ENCODE data around the gene THADA. TPM values are rescaled to one million over a fixed set of nuclear protein-coding genes. Genes with fewer than 3 reads are reported as not detected.

THADA gene
- total and polyA plus RNA-seq, 2 donors (not counting 1 experiment from before 2014, with no cell fraction given) = 9.2 to 36.2 TPM

DNA sequence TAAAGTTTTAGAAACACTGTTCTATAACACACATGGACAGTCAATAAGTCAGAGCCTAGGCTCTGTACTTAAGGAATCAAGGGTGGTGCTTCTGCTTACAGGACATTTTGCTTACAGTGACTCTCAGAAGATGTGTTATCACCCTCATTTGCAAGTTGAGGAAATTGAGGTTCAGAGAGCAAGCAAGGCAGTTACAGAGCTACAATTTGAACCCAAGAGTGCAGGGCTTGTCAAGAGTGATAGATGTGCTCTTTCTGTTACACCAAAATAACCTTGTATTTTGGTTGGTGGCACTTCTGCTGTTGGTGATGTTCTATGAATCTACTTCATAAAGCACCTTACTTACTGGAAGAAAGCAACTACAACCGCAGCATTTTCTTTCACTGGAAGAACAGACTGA, 170.2 kb downstream of the THADA start:
- no peak overlapping the region for H3K4me3 ChIP-seq (replicated peaks in 1 of 4; ENCODE audit: control extremely low read depth in 1 of 4, insufficient read depth in 1 of 4, low read depth in 3 of 4, low read length in 4 of 4)
- TF ChIP-seq, protein P1, sequence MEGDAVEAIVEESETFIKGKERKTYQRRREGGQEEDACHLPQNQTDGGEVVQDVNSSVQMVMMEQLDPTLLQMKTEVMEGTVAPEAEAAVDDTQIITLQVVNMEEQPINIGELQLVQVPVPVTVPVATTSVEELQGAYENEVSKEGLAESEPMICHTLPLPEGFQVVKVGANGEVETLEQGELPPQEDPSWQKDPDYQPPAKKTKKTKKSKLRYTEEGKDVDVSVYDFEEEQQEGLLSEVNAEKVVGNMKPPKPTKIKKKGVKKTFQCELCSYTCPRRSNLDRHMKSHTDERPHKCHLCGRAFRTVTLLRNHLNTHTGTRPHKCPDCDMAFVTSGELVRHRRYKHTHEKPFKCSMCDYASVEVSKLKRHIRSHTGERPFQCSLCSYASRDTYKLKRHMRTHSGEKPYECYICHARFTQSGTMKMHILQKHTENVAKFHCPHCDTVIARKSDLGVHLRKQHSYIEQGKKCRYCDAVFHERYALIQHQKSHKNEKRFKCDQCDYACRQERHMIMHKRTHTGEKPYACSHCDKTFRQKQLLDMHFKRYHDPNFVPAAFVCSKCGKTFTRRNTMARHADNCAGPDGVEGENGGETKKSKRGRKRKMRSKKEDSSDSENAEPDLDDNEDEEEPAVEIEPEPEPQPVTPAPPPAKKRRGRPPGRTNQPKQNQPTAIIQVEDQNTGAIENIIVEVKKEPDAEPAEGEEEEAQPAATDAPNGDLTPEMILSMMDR (conservative IDR thresholded peaks at IDR 0.05 in 1 of 2, IDR thresholded peaks at IDR 0.05 in 1 of 2; ENCODE audit: low read depth in 1 of 2, low read length in 2 of 2) = no peak
- TF ChIP-seq EZH2 (IDR thresholded peaks at IDR 0.05; ENCODE audit: low read length, missing control alignments) = no peak
- H3K36me3 ChIP-seq (ENCODE audit: control insufficient read depth, insufficient read depth, low read length) = no peaks in the 10 kb centered on the region
- no peak for DNase-seq (ENCODE audit: low read depth in 2 of 2)
- H3K4me1 ChIP-seq (ENCODE audit: control insufficient read depth, extremely low read depth, insufficient read depth, low read length) = peaks cover 4% of the 10 kb centered on the region
- no peak overlapping the region for H3K4me2 ChIP-seq (ENCODE audit: extremely low read depth, insufficient read depth, low read length)
- H3K9ac ChIP-seq (ENCODE audit: insufficient read depth, low read length) = no peak overlapping the region
- H4K20me1 ChIP-seq (ENCODE audit: control insufficient read depth, extremely low read depth, insufficient read depth, low read length) = no peaks in the 10 kb centered on the region
- H3K9me3 ChIP-seq (ENCODE audit: control insufficient read depth, insufficient read depth, low read depth, low read length) = no peaks in the 10 kb centered on the region
- H3K27me3 ChIP-seq (ENCODE audit: control insufficient read depth, insufficient read depth, low read length) = no peaks in the 10 kb centered on the region
- H3K27ac ChIP-seq (ENCODE audit: insufficient read depth, low read length) = no peak overlapping the region
- H3K79me2 ChIP-seq (ENCODE audit: control insufficient read depth, insufficient read depth, low read length) = no peaks in the 10 kb centered on the region
- no peak overlapping the region for H2AFZ ChIP-seq (ENCODE audit: low read length)

DNA sequence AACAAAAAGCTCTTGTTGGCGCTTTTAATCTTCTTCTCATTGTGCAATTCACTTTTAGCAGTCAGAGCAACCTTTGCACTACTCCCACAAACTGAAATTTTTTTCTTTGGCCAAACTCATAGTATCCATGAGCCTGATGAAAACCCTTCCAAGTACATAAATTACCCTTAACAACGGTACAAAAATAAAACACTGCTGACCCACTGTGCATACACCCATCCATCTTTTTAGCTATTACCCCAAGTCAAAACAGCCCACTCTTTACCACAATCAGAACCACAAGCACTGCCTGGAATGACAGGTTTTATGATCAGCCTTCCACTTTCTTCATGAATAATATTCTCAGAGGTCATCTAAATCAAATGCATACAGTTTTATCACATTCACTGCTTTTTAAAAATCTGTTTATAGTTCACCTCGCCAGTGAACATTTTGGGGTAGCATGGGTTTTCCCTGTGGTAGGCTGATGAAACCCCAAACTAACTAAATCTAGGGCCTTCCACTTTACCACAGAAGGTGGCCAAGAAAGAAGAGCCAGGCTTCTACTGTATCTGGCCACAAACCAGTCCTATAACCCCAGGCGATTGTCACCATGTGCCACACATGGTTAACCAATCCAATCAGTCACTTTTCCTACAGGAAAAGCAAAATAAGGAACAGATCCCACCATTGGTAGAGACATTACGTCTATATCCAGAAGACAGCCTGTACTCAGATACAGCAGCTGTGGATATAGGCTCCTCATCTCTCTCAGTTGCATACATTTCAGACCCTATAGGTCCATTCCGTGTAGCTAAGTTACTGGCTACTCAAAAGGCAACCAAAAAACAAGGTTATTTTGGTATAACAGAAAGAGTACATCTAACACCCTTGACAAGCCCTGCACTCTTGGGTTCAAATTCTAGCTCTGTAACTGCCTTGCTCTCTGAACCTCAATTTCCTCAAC, 171.3 kb downstream of the THADA start:
- no peak overlapping the region for H3K27ac ChIP-seq (ENCODE audit: insufficient read depth, low read length)
- no peaks in the 10 kb centered on the region for H3K79me2 ChIP-seq (ENCODE audit: control insufficient read depth, insufficient read depth, low read length)
- H3K4me2 ChIP-seq (ENCODE audit: extremely low read depth, insufficient read depth, low read length) = no peak overlapping the region
- H4K20me1 ChIP-seq (ENCODE audit: control insufficient read depth, extremely low read depth, insufficient read depth, low read length) = no peaks in the 10 kb centered on the region
- TF ChIP-seq EZH2 (IDR thresholded peaks at IDR 0.05; ENCODE audit: low read length, missing control alignments) = no peak
- TF ChIP-seq, protein P1 (conservative IDR thresholded peaks at IDR 0.05 in 1 of 2, IDR thresholded peaks at IDR 0.05 in 1 of 2; ENCODE audit: low read depth in 1 of 2, low read length in 2 of 2) = no peak
- no peak overlapping the region for H2AFZ ChIP-seq (ENCODE audit: low read length)
- H3K9ac ChIP-seq (ENCODE audit: insufficient read depth, low read length) = no peak overlapping the region
- H3K4me3 ChIP-seq (replicated peaks in 1 of 4; ENCODE audit: control extremely low read depth in 1 of 4, insufficient read depth in 1 of 4, low read depth in 3 of 4, low read length in 4 of 4) = no peak overlapping the region
- H3K36me3 ChIP-seq (ENCODE audit: control insufficient read depth, insufficient read depth, low read length) = no peaks in the 10 kb centered on the region
- H3K4me1 ChIP-seq (ENCODE audit: control insufficient read depth, extremely low read depth, insufficient read depth, low read length) = peaks cover 4% of the 10 kb centered on the region
- H3K27me3 ChIP-seq (ENCODE audit: control insufficient read depth, insufficient read depth, low read length) = no peaks in the 10 kb centered on the region
- H3K9me3 ChIP-seq (ENCODE audit: control insufficient read depth, insufficient read depth, low read depth, low read length) = no peaks in the 10 kb centered on the region
- peak; percentile 56 to 86 for DNase-seq (ENCODE audit: low read depth in 2 of 2)

DNA sequence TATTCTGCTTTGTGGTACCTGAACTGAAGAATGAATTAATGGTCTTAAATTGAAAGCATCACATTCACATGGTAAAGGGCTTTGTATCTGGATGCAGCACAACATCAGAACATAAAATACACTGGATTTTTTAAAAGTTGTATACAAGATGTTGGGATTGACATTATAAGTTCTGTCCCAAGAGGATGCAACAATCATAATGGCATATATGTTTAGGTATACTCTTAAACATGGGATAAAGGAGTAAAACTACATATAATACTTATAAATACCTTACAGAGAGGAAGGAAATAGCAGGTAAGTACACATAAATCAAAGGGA, 171.9 kb downstream of the THADA start:
- Histone ChIP-seq H3K9me3 (ENCODE audit: control insufficient read depth, insufficient read depth, low read depth, low read length) (no peaks in the 10 kb centered on the region), H3K9ac (ENCODE audit: insufficient read depth, low read length) (no peak overlapping the region), H3K4me3 (replicated peaks in 1 of 4; ENCODE audit: control extremely low read depth in 1 of 4, insufficient read depth in 1 of 4, low read depth in 3 of 4, low read length in 4 of 4) (no peak overlapping the region), H3K27ac (ENCODE audit: insufficient read depth, low read length) (no peak overlapping the region), H2AFZ (ENCODE audit: low read length) (no peak overlapping the region), H3K4me1 (ENCODE audit: control insufficient read depth, extremely low read depth, insufficient read depth, low read length) (peaks cover 4% of the 10 kb centered on the region), H3K4me2 (ENCODE audit: extremely low read depth, insufficient read depth, low read length) (no peak overlapping the region), H3K27me3 (ENCODE audit: control insufficient read depth, insufficient read depth, low read length) (no peaks in the 10 kb centered on the region), H3K36me3 (ENCODE audit: control insufficient read depth, insufficient read depth, low read length) (no peaks in the 10 kb centered on the region), H4K20me1 (ENCODE audit: control insufficient read depth, extremely low read depth, insufficient read depth, low read length) (no peaks in the 10 kb centered on the region), H3K79me2 (ENCODE audit: control insufficient read depth, insufficient read depth, low read length) (no peaks in the 10 kb centered on the region)
- DNase-seq (ENCODE audit: low read depth in 2 of 2) = no peak
- TF ChIP-seq EZH2 (IDR thresholded peaks at IDR 0.05; ENCODE audit: low read length, missing control alignments) = no peak
- TF ChIP-seq, protein P1 (conservative IDR thresholded peaks at IDR 0.05 in 1 of 2, IDR thresholded peaks at IDR 0.05 in 1 of 2; ENCODE audit: low read depth in 1 of 2, low read length in 2 of 2) = no peak
